GM12873 (cell line): ENCODE results near the gene CLIC1.

Source experiments
- CTCF ChIP-seq: IDR thresholded peaks from 2 replicates; pipeline ENCODE4 v1.5.1; 2012; ENCODE audit warnings: low read depth, mild to moderate bottlenecking, moderate library complexity, low read length, control low read depth; ENCODE audit not compliant: insufficient read depth; ENCODE audit errors: missing control alignments

CLIC1 gene

GRCh38 chr6:31765559-31765909, 29.2 kb upstream of the CLIC1 start:
- no peak for TF ChIP-seq CTCF

GRCh38 chr6:31764198-31764597, 27.9 kb upstream of the CLIC1 start:
- no peak for TF ChIP-seq CTCF

GRCh38 chr6:31763619-31763940, 27.2 kb upstream of the CLIC1 start:
- no peak for TF ChIP-seq CTCF

- TF ChIP-seq CTCF: no peak
These were observed 26.7 kb upstream of the CLIC1 start for GRCh38 chr6:31762878-31763618.

- no peak for TF ChIP-seq CTCF
These were observed 26.0 kb upstream of the CLIC1 start, which contains the start of gene SAPCD1 for GRCh38 chr6:31762356-31762755. TSS of gene SAPCD1 (plus strand) at chr6:31762656. CDS start at chr6:31763055, 399 bp downstream.

GRCh38 chr6:31761343-31761742, 25.0 kb upstream of the CLIC1 start:
- TF ChIP-seq CTCF: no peak

GRCh38 chr6:31760790-31761189, 24.5 kb upstream of the CLIC1 start:
- TF ChIP-seq CTCF: no peak
